GM18873 (cell line): Measurements from ENCODE around the gene PHF1.
"Not testable (repeated sequence)": the region's sequence is repeated elsewhere in the genome, so short reads cannot be mapped to it uniquely, and the experiment has no call there.

ENCODE experiments used
- ATAC-seq: cut with Tn5 transposase; IDR thresholded peaks from one replicate; pipeline ENCODE4 v1.9.1; 2021; ENCODE audit warnings: mild to moderate bottlenecking, moderate library complexity, moderate number of reproducible peaks; ENCODE audit not compliant: unreplicated experiment, low FRiP score

The PHF1 gene

GRCh38 chr6:33410711-33411631 lies at the start of gene PHF1:
Gene PHF1 (plus strand): TSS chr6:33411014. CDS start chr6:33412264, 1,250 bp downstream.
- ATAC-seq, result peak; percentile 31

GRCh38 chr6:33363486-33363885 lies 47.3 kb upstream of the PHF1 start:
- ATAC-seq, result not testable (repeated sequence)

- ATAC-seq, result not testable (repeated sequence)
Measured at GRCh38 chr6:33364475-33365205, 46.2 kb upstream of the PHF1 start.

GRCh38 chr6:33365206-33365971 lies 45.4 kb upstream of the PHF1 start:
- ATAC-seq, result not testable (repeated sequence)

- ATAC-seq, result no peak
Measured at GRCh38 chr6:33367009-33367714, 43.7 kb upstream of the PHF1 start.

- ATAC-seq, result not testable (repeated sequence)
Measured at GRCh38 chr6:33367715-33368025, 43.1 kb upstream of the PHF1 start.

- not testable (repeated sequence) for ATAC-seq
Measured at GRCh38 chr6:33371901-33372300, 38.9 kb upstream of the PHF1 start.

- no peak for ATAC-seq
Measured at GRCh38 chr6:33372526-33373123, 38.2 kb upstream of the PHF1 start.

GRCh38 chr6:33373960-33374910 lies 36.6 kb upstream of the PHF1 start:
- no peak for ATAC-seq

- ATAC-seq, result no peak
Measured at GRCh38 chr6:33375143-33375671, 35.6 kb upstream of the PHF1 start.

GRCh38 chr6:33377171-33377570 lies 33.6 kb upstream of the PHF1 start:
- ATAC-seq, result no peak

GRCh38 chr6:33379184-33379583 lies 31.6 kb upstream of the PHF1 start:
- ATAC-seq, result not testable (repeated sequence)

GRCh38 chr6:33380272-33380981 lies 30.4 kb upstream of the PHF1 start:
- ATAC-seq, result no peak

GRCh38 chr6:33383427-33384185 lies 27.2 kb upstream of the PHF1 start:
- no peak for ATAC-seq

- no peak for ATAC-seq
Measured at GRCh38 chr6:33384581-33385020, 26.2 kb upstream of the PHF1 start.

GRCh38 chr6:33390173-33390572 lies 20.6 kb upstream of the PHF1 start:
- ATAC-seq, result no peak

- no peak for ATAC-seq
Measured at GRCh38 chr6:33390767-33391277, 20.0 kb upstream of the PHF1 start.
